AG08396 (cell line): ENCODE measurements around the gene MEF2C.

Experiments
- DNase-seq: peaks from one replicate; pipeline ENCODE4 v3.0.0; 2012; ENCODE audit warnings: low spot score, mixed read lengths

MEF2C gene

GRCh38 chr5:88716101-88716500, 166.9 kb downstream of the MEF2C start:
- DNase-seq: no peak

- DNase-seq: no peak
These were observed 167.5 kb downstream of the MEF2C start for GRCh38 chr5:88715503-88715902.

GRCh38 chr5:88713818-88714217, 169.2 kb downstream of the MEF2C start:
- DNase-seq: no peak

- no peak for DNase-seq
These were observed 174.1 kb downstream of the MEF2C start for GRCh38 chr5:88708682-88709398.

- no peak for DNase-seq
These were observed 175.0 kb downstream of the MEF2C start for GRCh38 chr5:88708021-88708420.

- DNase-seq: no peak
These were observed 175.6 kb downstream of the MEF2C start for GRCh38 chr5:88707216-88707965.

GRCh38 chr5:88702332-88702731, 180.7 kb downstream of the MEF2C start:
- DNase-seq: no peak

GRCh38 chr5:88700121-88700520, 182.9 kb downstream of the MEF2C start:
- no peak for DNase-seq

- no peak for DNase-seq
These were observed 184.7 kb downstream of the MEF2C start for GRCh38 chr5:88698290-88698689.

GRCh38 chr5:88696466-88696865, 186.5 kb downstream of the MEF2C start:
- DNase-seq: no peak

GRCh38 chr5:88695931-88696330, 187.1 kb downstream of the MEF2C start:
- DNase-seq: no peak

- DNase-seq: no peak
These were observed 187.8 kb downstream of the MEF2C start for GRCh38 chr5:88695232-88695631.

- no peak for DNase-seq
These were observed 188.8 kb downstream of the MEF2C start for GRCh38 chr5:88694023-88694679.

GRCh38 chr5:88693071-88693932, 189.7 kb downstream of the MEF2C start:
- DNase-seq: no peak

- DNase-seq: no peak
These were observed 190.8 kb downstream of the MEF2C start for GRCh38 chr5:88691945-88692868.

- no peak for DNase-seq
These were observed 191.8 kb downstream of the MEF2C start for GRCh38 chr5:88691230-88691582.

GRCh38 chr5:88690409-88691229, 192.4 kb downstream of the MEF2C start:
- peak; percentile 85 for DNase-seq

- no peak for DNase-seq
These were observed 193.1 kb downstream of the MEF2C start for GRCh38 chr5:88689668-88690408.

GRCh38 chr5:88688984-88689667, 193.9 kb downstream of the MEF2C start:
- no peak for DNase-seq
